GM23338 (cell line): ENCODE data around the gene KLRF2. TPM values are rescaled to one million over a fixed set of nuclear protein-coding genes. Genes with fewer than 3 reads are reported as not detected.

Source experiments
- ATAC-seq: fragments of 200-7000 bp; cut with Tn5 transposase; 3 replicates; pipeline ENCODE4 v1.9.1; 2020
- DNase-seq: peaks from one replicate; pipeline ENCODE4 v3.0.0-alpha.2; 2015; ENCODE audit warnings: low spot score
- H2AFZ ChIP-seq: fragments of 200-600 bp; sonication (generic); 2 replicates; pipeline ENCODE4 v1.8.0; 2016; ENCODE audit warnings: antibody characterized with exemption, mild to moderate bottlenecking, moderate library complexity
- H3F3A ChIP-seq: fragments of 200-600 bp; sonication (generic); replicated peaks from 2 replicates; pipeline ENCODE4 v1.8.0; 2017; ENCODE audit warnings: antibody characterized with exemption, mixed run types, low read depth
- H3K27ac ChIP-seq: fragments of 200-600 bp; sonication (generic); 2 replicates; pipeline ENCODE4 v1.6.1; 2016; ENCODE audit warnings: low read depth
- H3K27me3 ChIP-seq: fragments of 200-600 bp; sonication (generic); 2 replicates; pipeline ENCODE4 v1.8.0; 2016; ENCODE audit warnings: mild to moderate bottlenecking, mixed run types, moderate library complexity; ENCODE audit not compliant: insufficient read depth
- H3K36me3 ChIP-seq: fragments of 200-600 bp; sonication (generic); 2 replicates; pipeline ENCODE4 v1.8.0; 2016; ENCODE audit warnings: mild to moderate bottlenecking; ENCODE audit not compliant: insufficient read depth
- H3K4me1 ChIP-seq: fragments of 200-600 bp; sonication (generic); 2 replicates; pipeline ENCODE4 v1.8.0; 2016; ENCODE audit warnings: mild to moderate bottlenecking, moderate library complexity; ENCODE audit not compliant: insufficient read depth
- H3K4me2 ChIP-seq: fragments of 200-600 bp; sonication (generic); 2 replicates; pipeline ENCODE4 v1.7.1; 2017; ENCODE audit warnings: mixed run types
- H3K4me3 ChIP-seq: fragments of 200-600 bp; sonication (generic); 2 replicates; pipeline ENCODE4 v1.6.1; 2016; ENCODE audit warnings: mixed run types
- H3K79me2 ChIP-seq: fragments of 200-600 bp; sonication (generic); replicated peaks from 2 replicates; pipeline ENCODE4 v1.8.0; 2017; ENCODE audit warnings: mild to moderate bottlenecking; ENCODE audit not compliant: insufficient read depth
- H3K9me2 ChIP-seq: fragments of 200-600 bp; sonication (generic); 2 replicates; pipeline ENCODE4 v1.8.0; 2017; ENCODE audit not compliant: insufficient read depth
- H4K20me1 ChIP-seq: fragments of 200-600 bp; sonication (generic); replicated peaks from 2 replicates; pipeline ENCODE4 v1.8.0; 2017; ENCODE audit warnings: mild to moderate bottlenecking; ENCODE audit not compliant: insufficient read depth
- H3K27ac Mint-ChIP-seq: 2 replicates; pipeline ENCODE4 v1.8.0; 2020; ENCODE audit warnings: inconsistent platforms, mild to moderate bottlenecking, moderate library complexity, mixed read lengths
- H3K27me3 Mint-ChIP-seq: 3 replicates; pipeline ENCODE4 v1.8.0; 2022; ENCODE audit warnings: low read depth, mild to moderate bottlenecking, moderate library complexity, mixed read lengths, inconsistent platforms; ENCODE audit not compliant: insufficient read depth, poor library complexity
- H3K36me3 Mint-ChIP-seq: 3 replicates; pipeline ENCODE4 v1.8.0; 2021; ENCODE audit warnings: low read depth, mild to moderate bottlenecking, inconsistent platforms, moderate library complexity, mixed read lengths
- H3K4me1 Mint-ChIP-seq: 3 replicates; pipeline ENCODE4 v1.8.0; 2020; ENCODE audit warnings: mild to moderate bottlenecking, inconsistent platforms, mixed read lengths
- H3K4me3 Mint-ChIP-seq: 3 replicates; pipeline ENCODE4 v1.8.0; 2021; ENCODE audit warnings: moderate library complexity, mild to moderate bottlenecking, inconsistent platforms, mixed read lengths
- H3K9me3 Mint-ChIP-seq: 3 replicates; pipeline ENCODE4 v1.8.0; 2020; ENCODE audit warnings: moderate library complexity, mild to moderate bottlenecking, inconsistent platforms, mixed read lengths
- CREB1 ChIP-seq: fragments of 250-450 bp; sonication (Bioruptor Pico); IDR thresholded peaks from 2 replicates; pipeline ENCODE4 v1.5.0; 2020; ENCODE audit warnings: low read depth, mild to moderate bottlenecking, moderate library complexity
- CTCF ChIP-seq, 2 experiments: fragments of 200-600 bp in 1 of 2; sonication (generic) in 1 of 2; conservative IDR thresholded peaks; 2 replicates each; pipeline versions ENCODE4 v1.5.1 to v1.6.1; 2016 to 2017; ENCODE audit warnings: antibody characterized with exemption in 2 of 2, low read depth in 2 of 2, mild to moderate bottlenecking in 2 of 2, moderate library complexity in 1 of 2
- EZH2 ChIP-seq: fragments of 200-600 bp; sonication (generic); IDR thresholded peaks from one replicate; pipeline ENCODE4 v1.8.0; 2017; ENCODE audit warnings: antibody characterized with exemption, mild to moderate bottlenecking, low read depth; ENCODE audit not compliant: unreplicated experiment
- EZH2phosphoT487 ChIP-seq: fragments of 200-600 bp; sonication (generic); IDR thresholded peaks from one replicate; pipeline ENCODE4 v1.8.1; 2018; ENCODE audit warnings: antibody characterized with exemption; ENCODE audit not compliant: unreplicated experiment
- JUNB ChIP-seq: IDR thresholded peaks from one replicate; pipeline ENCODE4 v1.6.1; 2016; ENCODE audit warnings: antibody characterized with exemption; ENCODE audit not compliant: unreplicated experiment
- NANOG ChIP-seq: IDR thresholded peaks from 2 replicates; pipeline ENCODE4 v1.6.1; 2016; ENCODE audit warnings: antibody characterized with exemption, borderline replicate concordance
- STAT1 ChIP-seq: IDR thresholded peaks from one replicate; pipeline ENCODE4 v1.6.1; 2016; ENCODE audit warnings: antibody characterized with exemption; ENCODE audit not compliant: unreplicated experiment
- ZNF331 ChIP-seq: fragments of 250-450 bp; sonication (Bioruptor Pico); IDR thresholded peaks from 2 replicates; pipeline ENCODE4 v1.5.0; 2020; ENCODE audit warnings: low read depth, mild to moderate bottlenecking, moderate library complexity
- ZNF462 ChIP-seq: fragments of 250-450 bp; sonication (Bioruptor Pico); IDR thresholded peaks from 2 replicates; pipeline ENCODE4 v1.5.0; 2020; ENCODE audit warnings: mild to moderate bottlenecking, moderate library complexity
- polyA plus RNA-seq: library from polyadenylated mRNA; unstranded; fragments of >200 nt; fragmentation: Nextera tagmentation; extraction: Ambion mirVana; gene quantifications from 2 replicates; pipeline ENCODE4 v1.2.1, GENCODE V29; 2016
- total RNA-seq: library from RNA; depleted of rRNA; stranded (reverse); fragments of >200 nt; shearing (Covaris generic); gene quantifications from 2 replicates; pipeline ENCODE4 v1.2.3, GENCODE V29; 2014

The KLRF2 gene
- total and polyA plus RNA-seq, 2 experiments from 2014 or later: not detected

DNA sequence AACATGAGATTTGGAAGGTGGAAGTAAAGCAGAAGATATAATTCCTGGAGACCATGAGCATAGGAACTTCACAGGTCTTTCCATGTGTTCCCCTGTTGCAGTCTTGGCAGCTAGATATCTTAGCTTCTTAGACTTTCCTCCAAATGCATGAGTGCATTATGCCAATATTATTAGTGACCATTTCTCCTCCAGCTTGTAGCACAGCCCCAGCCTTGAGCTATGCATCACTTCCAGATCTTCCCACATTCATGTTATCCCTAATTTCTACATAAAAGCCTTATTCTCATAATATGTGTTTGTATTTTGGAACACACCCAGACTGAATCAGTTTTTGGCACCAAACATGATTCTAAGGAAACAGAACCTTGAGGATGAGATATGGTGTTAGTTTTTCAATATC, 23.2 kb upstream of the KLRF2 start (continued):
- no peak for TF ChIP-seq EZH2

GRCh38 chr12:9864913-9865675, 16.2 kb upstream of the KLRF2 start:
- Histone ChIP-seq H3K4me3 (no peak overlapping the region), H3F3A (no peaks in the 10 kb centered on the region), H3K79me2 (no peaks in the 10 kb centered on the region), H2AFZ (no peak overlapping the region), H4K20me1 (no peaks in the 10 kb centered on the region), H3K9me2 (no peaks in the 10 kb centered on the region), H3K4me1 (peaks cover 17% of the 10 kb centered on the region), H3K36me3 (no peaks in the 10 kb centered on the region), H3K4me2 (no peak overlapping the region), H3K27me3 (no peaks in the 10 kb centered on the region), H3K27ac (no peak overlapping the region)
- Mint-ChIP-seq H3K27me3 (no peaks in the 10 kb centered on the region), H3K27ac (no peak overlapping the region), H3K36me3 (no peaks in the 10 kb centered on the region), H3K4me1 (peaks cover 14% of the 10 kb centered on the region; the same call in 2 of the 3 replicates), H3K9me3 (no peaks in the 10 kb centered on the region), H3K4me3 (no peak overlapping the region)
- ATAC-seq: no peak
- TF ChIP-seq NANOG (no peak), EZH2phosphoT487 (no peak), JUNB (no peak), CREB1 (CRISPR knock-in tag) (no peak)
- DNase-seq: no peak

GRCh38 chr12:9866860-9867269, 14.4 kb upstream of the KLRF2 start:
- Histone ChIP-seq H4K20me1 (no peaks in the 10 kb centered on the region), H3K27me3 (no peaks in the 10 kb centered on the region), H3K27ac (no peak overlapping the region), H3K4me3 (no peak overlapping the region), H3K79me2 (no peaks in the 10 kb centered on the region), H3K4me2 (no peak overlapping the region), H2AFZ (no peak overlapping the region), H3K4me1 (peaks cover 19% of the 10 kb centered on the region), H3K9me2 (no peaks in the 10 kb centered on the region), H3K36me3 (no peaks in the 10 kb centered on the region), H3F3A (no peaks in the 10 kb centered on the region)
- DNase-seq (no peak), ATAC-seq (no peak)
- TF ChIP-seq CREB1 (CRISPR knock-in tag): no peak
- no peak for TF ChIP-seq ZNF331 (CRISPR knock-in tag)
- TF ChIP-seq CTCF (conservative IDR thresholded peaks at IDR 0.05; ENCODE audit: low read depth in 2 of 2): no peak
- no peak for TF ChIP-seq ZNF462
- no peak for TF ChIP-seq STAT1
- Mint-ChIP-seq H3K27ac (peak overlapping the region; percentile 4; the same call in 1 of the 2 replicates), H3K4me1 (peaks cover 15% of the 10 kb centered on the region; the same call in 2 of the 3 replicates), H3K36me3 (no peaks in the 10 kb centered on the region), H3K4me3 (no peak overlapping the region), H3K9me3 (no peaks in the 10 kb centered on the region), H3K27me3 (no peaks in the 10 kb centered on the region)
